GM21381 (cell line): ENCODE data around the gene DRICH1.
"Not testable (repeated sequence)": the region's sequence is repeated elsewhere in the genome, so short reads cannot be mapped to it uniquely, and the experiment has no call there.

Experiments used
- ATAC-seq: cut with Tn5 transposase; IDR thresholded peaks from one replicate; pipeline ENCODE4 v1.9.1; 2021; ENCODE audit warnings: mild to moderate bottlenecking, moderate library complexity; ENCODE audit not compliant: unreplicated experiment

The DRICH1 gene, protein sequence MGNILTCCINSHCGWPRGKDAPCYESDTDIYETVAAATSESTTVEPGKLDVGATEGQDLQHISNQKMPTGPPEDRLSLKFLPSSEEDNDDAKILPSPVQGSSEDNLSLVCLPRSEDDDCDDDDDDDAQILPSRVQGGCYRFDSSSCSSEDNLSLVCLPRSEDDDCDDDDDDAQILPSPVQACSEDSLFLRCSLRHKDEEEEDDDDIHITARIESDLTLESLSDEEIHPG

DNA sequence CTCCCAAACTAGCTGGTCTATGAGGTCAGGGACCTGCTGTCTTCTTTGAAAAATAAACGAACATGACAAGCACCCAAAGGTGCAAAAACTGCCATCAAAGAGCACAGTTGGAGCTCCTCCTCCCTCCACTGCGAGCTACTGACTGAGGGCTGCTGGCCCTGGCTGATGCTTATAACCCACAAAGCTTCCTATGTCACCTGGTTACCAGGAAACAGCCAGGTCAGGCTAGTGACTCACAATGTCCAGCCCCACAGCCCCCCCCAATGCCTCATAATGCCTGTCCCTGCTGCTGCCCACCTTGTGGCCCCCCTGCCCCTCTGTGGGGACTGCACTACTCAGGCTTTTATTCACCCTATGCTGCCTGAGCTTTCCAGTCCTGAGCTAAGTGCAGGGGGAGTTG lies at the start of gene DRICH1:
Gene DRICH1 (minus strand): TSS at position 144 of the 400 bp plus-strand sequence. CDS start 298 bp downstream, outside the sequence.
- no peak for ATAC-seq

GRCh38 chr22:23681026-23681809 lies 49.1 kb upstream of the DRICH1 start:
- no peak for ATAC-seq

- no peak for ATAC-seq
These were observed 46.0 kb upstream of the DRICH1 start for GRCh38 chr22:23678133-23678532.

DNA sequence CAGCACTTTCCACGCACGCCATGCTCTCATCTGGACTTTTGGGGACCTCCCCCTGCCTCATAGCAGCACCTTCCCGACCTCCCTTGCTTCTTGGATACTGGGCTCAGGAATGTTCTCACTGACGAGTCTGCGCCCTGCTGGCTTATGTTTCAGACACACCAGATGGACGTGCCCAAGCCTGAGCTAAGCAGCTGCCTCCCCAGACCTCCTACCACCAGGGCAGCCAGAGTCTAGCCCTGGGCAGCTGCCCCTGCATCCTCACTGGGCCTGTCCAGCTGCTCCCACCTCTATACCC lies 45.5 kb upstream of the DRICH1 start:
- no peak for ATAC-seq

DNA sequence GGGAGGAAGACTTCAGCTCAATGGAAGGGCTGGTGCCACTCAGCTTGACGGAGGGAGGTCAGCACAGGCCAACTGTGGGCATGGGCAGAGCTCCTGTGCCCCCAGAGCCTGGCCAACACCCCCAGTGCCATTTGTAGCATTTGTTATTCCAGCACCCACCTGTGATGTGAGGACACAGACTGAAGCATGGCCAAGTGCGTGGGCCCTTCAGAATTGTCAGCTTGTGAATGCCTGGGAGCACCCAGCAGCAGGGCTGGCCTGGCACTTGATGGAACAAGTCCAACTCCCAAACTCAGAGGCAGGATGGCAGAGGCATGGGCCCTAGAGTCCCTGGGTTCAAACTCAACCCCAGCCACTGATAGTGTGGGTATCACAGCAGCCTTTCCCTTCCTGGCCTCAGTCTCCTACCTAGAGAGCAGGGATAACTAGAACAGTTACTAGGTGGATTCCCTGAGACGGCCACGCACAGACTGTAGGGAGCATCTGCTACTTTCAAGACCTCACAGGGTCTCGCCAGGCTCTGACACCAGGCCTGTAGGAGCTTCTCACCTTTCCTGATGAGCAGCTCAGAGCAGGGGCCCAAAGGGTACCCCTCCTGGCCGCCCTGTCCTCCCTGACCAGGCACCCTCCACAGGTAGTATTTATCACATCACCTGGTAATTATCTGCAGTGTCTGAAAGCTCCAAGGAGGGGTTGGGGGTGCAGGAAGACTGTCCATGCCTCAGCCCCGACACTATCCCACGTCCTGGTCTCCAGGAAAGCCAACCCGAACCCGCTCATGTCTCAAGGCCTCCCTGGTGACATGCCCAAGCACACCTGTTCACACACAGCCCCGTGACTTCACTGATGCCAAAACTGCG lies 45.0 kb upstream of the DRICH1 start:
- ATAC-seq, result not testable (repeated sequence)

- no peak for ATAC-seq
These were observed 43.6 kb upstream of the DRICH1 start for GRCh38 chr22:23675502-23676415.

- ATAC-seq, result not testable (repeated sequence)
These were observed 42.9 kb upstream of the DRICH1 start for GRCh38 chr22:23674886-23675501.

DNA sequence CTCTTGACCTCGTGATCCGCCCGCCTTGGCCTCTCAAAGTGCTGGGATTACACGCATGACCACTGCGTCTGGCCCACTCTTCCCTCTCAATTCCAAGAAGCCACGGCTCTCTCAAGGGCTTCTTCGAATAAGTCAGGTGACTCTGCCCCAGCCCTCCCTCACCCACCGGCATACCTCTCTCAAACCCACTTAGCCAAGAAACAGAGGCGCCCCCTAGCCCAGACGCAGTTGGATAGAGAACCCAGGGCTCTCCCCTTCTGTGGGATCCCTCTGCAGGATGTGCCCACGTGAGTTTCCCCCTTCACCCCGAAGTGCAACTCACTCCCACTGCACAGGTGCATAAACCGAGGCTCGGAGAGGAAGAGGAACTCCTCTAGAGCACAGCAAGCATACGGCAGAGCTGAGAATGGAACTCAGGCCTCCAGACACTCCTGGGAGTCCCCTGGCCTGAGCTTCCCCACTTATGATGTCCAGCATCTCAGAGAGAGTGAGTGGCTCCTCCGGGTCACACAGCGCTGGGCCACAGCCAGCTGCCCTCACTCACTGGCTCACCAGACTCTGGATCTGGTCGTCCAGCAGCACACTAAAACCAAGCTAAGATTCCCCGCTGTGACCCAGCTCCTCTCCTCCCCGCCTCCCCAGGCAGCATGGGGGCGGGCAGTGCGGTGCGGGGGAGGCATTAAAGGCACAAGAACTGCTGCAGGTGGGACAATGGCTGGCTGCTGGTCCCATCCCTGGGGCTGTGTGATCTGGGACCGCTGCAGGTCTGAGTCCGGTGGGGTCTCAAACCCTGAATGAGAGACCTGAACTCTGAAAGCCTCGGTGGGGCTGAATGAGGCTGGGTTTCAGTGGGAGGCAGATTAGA lies 41.9 kb upstream of the DRICH1 start:
- no peak for ATAC-seq

DNA sequence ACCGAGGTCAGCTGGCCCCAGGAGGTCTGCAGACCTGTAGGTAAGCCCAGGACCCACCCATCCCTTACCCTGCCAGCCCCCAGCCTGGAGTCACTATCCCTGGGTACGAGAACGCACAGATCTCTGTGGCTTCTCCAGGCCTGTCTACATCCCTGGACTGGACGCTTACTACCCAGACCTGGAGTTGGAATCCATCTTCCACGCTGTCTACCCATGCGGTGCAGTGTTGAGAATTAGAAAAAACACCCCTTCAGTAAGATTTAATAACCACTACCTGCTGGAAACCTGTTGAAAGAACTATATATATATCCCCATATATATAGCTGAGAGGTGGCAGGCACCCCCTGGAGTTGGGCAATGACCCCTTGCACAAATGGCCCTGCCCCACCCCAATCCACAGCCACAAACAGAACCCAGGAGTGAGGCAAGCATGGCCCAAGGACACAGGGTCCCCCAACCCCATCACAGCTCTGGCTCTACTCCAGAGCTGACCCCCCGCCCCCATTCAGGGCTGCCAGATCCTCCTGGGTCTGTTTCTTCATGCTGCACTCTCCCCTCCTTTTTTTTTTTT lies 41.0 kb upstream of the DRICH1 start:
- no peak for ATAC-seq

DNA sequence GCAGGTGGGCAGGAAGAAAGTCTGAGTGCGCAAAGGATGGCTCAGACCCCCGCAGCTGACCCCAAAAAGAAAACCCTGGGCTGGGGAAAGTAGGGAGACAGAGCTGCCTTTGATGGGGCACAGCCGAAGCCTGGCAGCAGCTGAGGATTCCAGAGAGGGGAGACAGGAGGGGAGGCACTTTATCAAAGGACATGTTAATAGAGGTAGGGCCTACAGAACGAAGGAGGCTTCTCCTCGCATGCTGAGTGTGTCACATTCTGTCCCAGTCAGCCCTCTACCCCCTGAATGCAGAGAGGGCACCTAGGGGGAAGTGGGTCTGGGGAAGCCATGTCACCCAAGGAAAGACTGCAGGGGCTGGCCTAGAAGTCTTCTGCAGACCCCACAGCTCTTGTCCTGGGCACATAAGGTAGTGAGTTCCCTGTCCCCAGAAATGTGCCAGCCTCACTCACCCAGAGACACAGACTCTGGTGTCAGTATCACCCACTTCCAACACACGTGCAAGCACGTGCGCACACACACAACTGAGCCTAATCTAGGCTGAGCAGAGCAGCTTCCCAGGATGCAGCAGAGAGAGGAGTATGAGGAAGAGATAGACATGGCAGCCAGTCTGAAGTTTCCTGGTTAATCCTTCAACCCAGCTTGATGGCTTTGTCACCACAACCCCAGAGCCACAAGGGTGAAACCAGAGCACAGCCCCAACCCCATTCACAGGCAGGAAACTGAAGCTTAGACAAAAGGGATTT lies 40.4 kb upstream of the DRICH1 start:
- not testable (repeated sequence) for ATAC-seq

GRCh38 chr22:23671387-23671786 lies 39.3 kb upstream of the DRICH1 start:
- not testable (repeated sequence) for ATAC-seq

DNA sequence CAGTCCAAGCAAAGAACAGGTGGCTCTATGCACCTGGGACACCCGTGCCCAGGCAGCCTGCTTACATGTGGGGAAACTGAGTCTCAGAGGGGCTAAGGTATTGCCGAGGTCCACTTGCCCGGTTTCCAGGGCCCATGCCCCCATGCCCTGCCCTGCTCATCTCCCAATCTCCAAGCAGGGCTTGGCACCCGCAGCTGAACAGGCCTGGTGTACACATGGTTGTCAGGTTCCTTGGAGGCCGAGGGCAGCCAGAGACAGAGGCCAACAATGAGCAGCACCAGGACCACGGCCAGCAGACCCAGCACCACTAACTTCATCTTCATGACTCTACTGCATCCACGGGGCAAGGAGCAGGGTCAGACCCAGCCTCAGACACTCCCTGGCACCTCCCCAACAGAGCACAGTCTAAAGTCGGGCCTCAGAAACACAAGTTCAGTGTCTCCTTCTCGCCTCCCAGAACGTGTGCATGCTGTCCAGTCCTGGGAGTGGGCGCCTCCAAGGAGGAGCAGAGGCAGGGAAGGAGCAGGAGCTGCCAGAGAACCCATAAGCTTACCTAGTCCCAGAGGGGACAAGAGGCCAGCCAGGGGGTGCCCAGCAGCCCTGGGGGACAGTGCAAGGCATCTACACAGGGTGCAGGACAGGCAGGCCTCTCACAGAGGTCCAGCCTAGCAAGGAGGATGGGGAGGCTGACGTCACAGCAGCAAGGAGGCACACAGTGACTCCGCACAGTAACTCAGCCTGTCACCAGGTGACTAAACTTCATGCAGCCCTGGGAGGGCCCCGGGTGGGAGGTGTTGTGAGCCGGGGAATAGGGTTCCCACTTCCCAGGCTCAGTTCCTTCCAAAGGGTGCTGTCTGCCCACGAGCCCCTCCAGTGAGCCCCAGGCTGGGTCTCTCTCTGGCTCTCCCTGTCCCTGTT lies 38.5 kb upstream of the DRICH1 start:
- no peak for ATAC-seq

GRCh38 chr22:23660381-23660780 lies 28.3 kb upstream of the DRICH1 start:
- not testable (repeated sequence) for ATAC-seq

- ATAC-seq, result no peak
These were observed 25.6 kb upstream of the DRICH1 start for GRCh38 chr22:23657727-23658126.

DNA sequence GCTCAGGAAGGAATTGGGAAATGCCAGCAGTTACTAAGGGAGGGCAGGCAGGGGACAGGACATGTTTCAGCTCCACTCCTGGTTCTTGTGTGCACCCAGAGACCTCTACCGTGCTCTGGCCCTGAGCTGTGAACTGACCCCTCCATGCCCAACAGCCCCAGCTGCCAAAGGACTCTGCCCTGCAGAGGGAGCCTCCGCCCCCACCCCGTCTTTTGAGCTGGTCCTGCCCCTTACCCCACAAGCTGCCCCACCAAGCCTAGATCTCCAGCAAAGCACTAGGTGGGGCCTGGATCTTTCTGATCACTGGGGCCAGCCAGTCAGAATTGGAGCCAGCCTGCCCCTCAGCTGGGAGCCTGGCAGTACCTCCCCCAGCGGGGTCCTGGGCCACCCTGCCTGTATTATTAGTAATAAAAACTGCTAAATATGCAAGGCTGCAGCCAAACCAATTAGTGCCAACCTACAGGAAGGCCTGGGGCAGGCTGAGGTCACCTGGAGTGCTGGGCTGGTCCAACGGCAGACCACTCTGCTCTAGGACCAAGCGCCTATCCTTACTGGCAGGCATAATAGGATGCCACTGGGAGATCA lies 23.9 kb upstream of the DRICH1 start:
- no peak for ATAC-seq

GRCh38 chr22:23652711-23653110 lies 20.6 kb upstream of the DRICH1 start:
- ATAC-seq, result no peak

GRCh38 chr22:23652286-23652685 lies 20.2 kb upstream of the DRICH1 start:
- no peak for ATAC-seq
